NCI-H2081 treated with DMSO at 0.1 percent for 48 hours (cell line): ENCODE measurements around the gene EML1.

Experiments
- DNase-seq: peaks from one replicate; lab custom pipeline; 2025; lab: John Stamatoyannopoulos, UW

Gene EML1, protein sequence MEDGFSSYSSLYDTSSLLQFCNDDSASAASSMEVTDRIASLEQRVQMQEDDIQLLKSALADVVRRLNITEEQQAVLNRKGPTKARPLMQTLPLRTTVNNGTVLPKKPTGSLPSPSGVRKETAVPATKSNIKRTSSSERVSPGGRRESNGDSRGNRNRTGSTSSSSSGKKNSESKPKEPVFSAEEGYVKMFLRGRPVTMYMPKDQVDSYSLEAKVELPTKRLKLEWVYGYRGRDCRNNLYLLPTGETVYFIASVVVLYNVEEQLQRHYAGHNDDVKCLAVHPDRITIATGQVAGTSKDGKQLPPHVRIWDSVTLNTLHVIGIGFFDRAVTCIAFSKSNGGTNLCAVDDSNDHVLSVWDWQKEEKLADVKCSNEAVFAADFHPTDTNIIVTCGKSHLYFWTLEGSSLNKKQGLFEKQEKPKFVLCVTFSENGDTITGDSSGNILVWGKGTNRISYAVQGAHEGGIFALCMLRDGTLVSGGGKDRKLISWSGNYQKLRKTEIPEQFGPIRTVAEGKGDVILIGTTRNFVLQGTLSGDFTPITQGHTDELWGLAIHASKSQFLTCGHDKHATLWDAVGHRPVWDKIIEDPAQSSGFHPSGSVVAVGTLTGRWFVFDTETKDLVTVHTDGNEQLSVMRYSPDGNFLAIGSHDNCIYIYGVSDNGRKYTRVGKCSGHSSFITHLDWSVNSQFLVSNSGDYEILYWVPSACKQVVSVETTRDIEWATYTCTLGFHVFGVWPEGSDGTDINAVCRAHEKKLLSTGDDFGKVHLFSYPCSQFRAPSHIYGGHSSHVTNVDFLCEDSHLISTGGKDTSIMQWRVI

DNA sequence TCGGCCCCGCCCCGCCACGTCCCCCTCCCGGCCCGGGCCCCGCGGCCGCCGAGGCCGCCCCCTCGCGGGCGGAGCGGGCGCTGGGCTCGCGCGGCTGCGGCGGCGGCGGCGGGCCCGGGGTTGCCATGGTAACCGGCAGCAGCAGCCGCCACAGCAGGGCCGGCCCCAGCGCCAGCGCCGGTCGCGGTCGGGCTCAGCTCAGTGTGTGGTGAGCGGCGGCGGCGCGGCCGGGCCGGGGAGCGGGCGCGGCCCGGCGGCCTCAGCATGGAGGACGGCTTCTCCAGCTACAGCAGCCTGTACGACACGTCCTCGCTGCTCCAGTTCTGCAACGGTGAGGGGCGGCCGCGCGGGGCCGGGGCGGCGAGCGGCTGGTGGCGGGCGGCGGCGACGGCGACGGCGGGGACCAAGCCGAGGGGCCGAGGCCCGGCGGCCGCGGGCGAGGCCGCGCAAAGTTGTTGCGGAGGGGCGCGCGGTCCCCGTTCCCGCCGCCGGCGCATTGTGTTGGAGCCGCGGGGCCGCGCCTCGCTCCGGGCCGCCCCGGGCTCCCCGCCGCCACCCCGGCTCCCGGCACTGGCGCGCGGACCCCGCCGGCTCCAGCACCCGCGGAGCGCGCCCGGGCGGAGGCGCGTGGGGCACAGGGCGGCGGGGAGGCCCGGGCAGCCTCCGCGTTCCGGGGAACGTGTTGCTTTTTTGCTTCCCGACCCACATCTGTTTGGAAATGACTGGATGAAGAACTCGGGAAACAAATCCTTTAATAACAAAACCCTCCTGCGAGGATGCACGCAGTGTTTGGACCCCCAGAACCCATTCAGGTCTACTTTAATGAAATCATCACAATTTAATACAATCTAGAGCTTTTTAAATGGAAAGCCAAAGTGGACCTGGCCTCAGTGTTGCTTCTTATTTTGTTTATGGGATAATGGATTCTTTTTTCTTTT is at the start of gene EML1:
EML1 (plus strand) TSS at position 201 of the 938 bp plus-strand sequence; CDS start at position 265, 64 bp downstream.
- no peak for DNase-seq

DNA sequence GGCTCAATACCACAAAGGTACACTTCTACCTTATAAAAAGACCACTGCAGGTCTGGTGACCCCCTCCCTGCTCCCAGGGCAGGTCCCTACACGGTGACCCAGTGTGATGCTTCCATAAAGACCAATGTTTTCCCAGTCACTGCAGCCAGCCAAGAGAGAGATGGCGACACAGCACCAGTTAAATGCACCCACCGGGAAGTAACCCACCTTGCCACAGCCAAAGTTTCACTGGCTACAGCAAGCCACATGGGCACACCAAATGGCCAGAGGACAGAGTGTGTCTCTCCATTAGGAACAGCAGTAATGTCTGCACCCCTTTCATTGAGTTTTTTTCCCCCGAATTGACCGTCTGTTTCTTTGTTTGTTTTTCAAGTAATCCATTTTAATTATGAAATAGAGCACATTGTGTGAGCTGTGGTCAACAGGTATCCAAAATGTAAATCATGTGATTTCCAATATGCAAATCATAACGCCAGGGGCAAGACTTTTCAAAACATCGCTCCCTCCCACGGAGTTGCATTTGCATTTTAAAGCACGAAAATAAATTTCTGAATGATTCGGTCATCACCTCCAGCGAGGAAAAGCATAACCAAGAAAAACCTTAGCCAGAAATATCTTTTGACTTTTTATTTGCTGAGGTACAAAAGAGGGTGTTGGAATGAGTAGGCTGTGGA is 48.9 kb upstream of the EML1 start:
- DNase-seq, result no peak

DNA sequence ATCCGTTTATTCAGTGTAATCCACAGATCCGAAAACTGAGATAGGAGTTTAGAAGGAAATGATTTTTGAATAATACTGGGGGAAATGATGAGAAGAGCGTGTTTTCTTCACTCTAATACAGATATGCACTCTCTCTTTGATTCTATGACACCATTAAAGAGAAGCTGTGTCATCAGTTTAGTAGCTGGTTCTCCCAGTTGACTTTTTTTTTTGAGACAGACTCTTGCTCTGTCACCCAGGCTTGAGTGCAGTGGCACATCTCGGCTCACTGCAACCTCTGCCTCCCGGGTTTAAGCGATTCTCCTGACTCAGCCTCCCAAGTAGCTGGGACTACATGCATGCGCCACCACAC is 48.4 kb upstream of the EML1 start:
- no peak for DNase-seq

DNA sequence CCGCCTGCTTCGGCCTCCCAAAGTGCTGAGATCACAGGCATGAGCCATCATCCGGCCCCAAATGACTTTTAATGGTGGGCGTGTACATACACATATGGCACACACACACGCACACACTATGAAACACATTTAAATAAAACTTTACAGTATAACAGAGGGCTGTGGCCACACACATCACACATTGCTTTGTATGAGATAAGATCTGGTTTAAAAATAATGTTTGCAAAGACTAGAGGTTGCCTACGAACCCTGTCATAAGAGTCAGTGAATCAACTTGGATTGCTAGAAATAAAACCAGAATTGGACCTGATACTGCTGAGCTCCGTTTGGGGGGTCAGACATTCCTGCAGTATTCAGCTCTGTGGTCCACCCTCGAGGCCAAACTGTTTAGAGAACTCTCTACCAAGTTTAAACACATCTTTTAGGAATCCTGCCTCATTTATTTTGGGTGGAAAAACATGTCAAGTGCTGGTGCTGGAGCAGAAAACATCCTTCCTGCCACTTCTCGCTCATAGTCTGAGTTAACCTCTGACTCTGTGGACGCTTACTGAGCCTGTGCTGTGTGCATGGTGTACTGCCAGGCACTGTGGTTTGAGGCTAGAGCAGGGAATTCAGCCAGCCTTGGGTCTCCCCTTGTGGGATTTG is 47.8 kb upstream of the EML1 start:
- DNase-seq, result no peak

DNA sequence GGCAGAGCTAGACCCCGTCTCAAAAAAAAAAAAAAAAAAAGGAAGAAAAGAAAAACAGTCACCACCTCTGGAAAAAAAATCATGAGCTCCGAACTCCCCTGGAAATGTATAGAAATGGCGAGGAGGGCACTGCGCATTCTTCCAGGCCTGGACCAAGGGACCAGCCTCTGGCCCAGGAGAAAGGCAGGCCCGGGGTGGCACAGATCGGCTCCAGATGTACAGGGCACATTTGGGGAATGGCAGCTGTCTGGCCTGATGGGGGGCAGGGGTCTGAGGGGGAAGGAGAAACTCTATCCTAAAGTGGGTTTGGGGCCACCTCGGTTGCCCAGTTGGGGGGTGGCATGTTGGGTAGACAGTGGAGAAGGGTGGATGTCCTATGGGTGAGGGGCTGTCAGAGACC is 46.0 kb upstream of the EML1 start:
- DNase-seq, result no peak

DNA sequence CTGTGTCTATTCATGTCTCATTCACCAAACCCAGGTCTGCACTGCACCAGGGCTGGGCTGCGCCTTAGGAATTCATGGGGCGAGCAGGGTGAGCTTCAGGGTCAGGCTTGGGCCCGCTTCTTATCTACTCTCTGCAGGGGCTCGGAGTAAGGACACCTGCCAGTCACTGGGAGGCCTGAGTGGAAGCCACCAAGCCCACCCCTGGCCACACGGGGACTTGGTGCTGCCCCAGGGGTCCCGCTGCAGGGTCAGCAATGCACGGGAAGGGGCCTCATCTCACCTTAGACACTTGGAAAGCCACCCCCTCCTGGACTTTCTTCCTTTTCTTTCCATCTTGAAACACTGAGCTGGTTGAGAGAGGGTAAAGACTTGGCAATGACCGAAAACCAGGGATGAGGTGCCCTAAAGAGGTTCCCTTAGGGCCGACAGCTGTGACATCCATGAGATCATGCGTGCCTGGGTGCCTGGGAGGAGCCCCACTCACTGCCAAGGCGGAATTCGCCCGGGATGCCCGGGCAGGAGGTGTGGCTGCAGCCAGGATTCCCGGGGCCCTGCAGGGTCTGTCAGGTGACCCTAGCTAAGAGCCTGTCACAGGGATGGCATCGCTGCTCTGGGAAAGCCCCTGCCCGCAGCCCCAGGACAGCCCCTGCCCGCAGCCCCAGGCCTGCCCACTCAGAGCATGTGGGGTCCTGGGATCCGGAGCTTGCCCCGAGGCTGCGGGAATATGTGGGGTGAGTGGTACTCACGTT is 45.5 kb upstream of the EML1 start:
- no peak for DNase-seq

DNA sequence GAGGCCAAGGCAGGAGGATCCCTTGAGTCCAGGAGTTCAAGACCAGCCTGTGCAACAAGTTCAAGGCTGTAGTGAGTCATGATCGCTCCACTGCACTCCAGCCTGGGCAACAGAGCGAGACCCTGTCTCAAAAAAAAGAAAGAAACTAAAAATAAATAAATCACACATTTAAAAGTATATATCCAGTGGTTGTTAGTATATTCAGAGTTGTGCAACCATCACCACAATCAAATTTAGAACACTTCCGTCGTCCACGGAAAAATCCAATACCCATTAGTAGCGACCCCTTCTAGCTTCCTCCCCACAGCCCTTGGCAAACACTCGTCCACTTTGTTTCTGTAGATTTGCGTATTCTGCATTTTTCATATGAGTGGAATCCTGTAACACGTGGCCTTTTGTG is 44.7 kb upstream of the EML1 start:
- no peak for DNase-seq

DNA sequence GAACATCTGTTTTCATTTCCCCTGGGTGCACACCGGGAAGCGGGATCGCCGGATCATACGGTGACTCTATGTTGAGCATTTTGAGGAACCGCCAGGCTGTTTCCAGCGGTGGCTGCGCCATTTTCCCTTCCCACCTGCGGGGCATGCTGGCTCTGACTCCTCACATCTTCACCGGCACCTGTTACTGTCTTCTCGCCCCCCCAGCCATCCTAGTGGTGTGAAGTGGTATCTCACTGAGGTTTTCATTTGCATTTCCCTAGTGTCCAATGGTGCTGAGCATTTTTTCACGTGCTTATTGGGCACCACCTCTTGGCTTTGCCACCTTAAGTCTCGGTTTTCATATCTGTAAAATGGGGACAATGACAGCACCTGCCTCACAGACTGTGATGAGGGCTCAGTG is 44.1 kb upstream of the EML1 start:
- DNase-seq, result no peak

DNA sequence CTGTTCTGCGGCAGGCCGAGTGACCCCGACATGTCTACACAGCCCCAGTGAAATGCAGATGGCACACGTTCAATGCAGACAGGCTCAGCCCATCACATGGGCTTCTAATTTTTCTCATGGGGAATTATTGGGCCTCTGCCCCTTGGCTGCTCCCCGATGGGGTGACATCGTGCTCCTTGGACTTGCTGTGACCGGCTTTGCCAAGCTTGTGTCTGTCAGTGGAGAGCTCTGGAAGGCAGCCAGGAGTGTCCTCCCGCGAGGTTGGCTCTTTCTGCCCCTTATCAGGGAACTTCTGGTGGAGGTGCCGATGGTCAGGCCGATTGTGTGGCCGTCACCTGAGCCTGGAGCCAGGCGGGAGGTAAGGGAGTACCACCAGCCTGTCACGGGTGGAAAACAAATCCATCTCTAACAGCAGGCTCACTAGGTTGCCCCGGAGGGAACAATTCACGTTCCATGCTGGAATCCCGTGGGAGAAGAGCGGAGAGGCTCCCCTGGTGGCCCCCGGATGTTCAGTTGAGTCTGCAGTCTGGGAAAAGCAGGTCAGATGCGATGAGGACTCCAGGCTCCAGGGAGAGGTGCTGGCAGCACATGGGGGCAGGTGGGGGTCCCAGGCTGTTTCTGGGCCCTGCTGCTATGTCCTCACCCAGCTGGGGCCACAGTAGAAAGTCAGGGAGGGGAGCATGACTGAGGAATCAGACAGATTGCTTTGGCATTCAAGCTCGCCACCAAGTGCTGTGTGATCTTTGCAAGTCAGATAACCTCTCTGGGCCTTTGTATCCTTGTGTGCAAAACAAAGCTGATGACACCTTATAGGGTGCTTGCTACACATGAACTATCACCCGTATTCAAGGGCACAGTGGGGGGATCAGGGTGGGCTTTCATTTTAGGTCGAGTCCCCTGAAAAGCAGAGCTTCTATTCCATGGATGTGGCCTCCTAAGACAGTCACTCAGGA is 43.2 kb upstream of the EML1 start:
- no peak for DNase-seq

DNA sequence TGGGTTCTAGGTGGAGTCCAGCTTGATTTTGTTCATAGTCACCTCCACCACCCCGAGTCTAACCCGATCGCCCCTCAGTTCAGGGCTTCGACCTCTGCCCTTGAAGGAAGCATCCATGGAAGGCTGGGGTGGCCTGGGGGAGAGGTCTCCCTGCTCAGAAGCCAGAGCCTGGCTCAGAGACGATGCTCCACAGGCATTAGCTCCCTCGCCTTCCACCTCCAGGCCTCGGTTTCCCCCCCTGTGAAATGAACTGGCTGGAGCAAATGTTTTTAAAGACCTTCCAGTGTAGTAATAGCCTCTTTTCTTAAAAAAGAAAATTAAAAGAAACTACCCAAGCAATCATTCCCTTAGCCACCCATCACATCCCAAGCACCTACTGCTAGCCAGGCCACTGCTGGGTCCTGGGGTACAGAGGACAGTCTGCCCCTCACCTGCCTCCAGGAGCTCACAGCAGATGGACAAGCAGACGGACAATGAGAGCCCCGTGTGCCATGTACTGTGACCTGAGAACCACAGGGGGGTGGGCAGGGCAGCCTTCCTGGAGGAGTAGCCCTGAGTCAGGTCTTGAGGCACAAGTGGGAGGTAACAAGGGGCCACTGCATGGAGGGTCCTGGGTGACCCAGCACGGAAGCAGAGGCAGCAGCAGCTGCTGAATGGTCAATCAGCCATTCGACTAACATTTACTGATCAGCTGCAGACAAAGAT is 42.3 kb upstream of the EML1 start:
- no peak for DNase-seq

DNA sequence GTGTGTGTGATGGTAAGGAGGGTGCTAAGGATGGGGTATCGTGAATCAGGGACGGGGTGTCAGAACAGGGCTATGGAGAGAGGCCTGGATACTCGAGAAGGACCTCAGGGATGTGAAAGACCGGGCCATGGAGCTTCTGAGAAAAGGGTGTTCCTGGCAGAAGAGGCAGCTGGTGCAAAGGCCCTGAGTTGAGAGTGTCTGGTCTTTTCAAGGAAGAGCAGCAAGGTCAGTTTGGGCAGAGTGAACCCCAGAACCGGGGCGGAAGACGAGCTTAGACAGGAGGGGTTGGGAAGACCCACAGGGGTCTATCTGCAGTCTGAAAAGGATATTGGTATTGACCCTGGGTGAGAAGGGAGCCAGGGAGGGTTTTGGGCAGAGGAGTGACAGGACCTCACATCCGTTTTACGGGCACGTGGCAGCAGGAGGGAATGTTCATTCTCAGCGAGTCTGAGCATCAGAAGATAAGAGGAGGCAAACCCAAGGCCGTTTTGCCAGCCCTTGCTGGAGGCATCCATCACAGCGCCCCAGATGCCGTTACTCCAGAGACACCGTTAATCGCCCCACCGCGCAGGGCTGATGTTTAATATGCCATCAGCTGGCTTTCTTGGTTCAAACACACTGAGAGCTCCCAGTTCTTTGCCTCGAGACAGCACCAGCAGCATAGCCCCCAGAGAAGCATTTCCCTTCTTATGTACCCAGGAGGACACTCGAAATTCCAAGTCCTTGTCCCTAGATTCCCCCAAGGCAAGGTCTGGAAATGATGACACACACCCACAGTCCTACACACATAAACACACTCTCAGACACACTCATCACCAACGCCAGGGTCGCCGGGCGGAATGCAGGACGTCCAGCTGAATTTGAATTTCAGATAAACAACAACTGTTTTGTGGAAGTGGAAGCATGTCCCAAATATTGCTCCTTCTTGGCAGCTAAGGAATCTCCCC is 41.4 kb upstream of the EML1 start:
- no peak for DNase-seq

DNA sequence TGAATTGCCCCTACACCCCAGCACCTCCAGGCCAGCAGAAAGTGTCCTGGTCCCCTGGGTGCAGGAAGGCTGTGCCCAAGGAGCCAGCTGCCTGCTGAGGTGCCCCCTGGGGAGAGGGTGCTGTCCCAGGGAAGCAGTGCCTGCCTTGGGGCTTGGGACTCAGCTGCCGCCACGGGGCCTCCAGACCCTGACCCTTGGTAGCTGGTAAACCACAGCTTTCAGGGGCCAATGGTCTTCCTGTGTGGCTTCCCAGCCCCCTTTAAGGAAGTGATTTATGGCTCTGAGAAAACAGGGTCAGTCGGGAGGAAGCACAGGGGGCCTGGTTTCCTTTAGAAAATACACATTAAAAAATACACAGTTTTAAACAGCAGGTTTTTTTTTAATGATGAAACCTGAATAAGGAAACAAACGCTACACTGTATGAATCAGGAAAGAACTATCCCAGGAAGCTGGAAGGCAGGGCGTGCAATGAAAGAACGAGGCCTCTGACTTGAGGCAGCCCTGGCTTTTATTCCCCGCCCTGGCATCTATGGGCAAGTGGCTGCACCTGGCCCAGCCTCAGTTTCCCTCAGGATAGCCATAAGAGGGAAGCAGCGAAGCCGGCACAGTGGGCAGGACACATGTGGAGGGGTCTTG is 40.6 kb upstream of the EML1 start:
- no peak for DNase-seq

DNA sequence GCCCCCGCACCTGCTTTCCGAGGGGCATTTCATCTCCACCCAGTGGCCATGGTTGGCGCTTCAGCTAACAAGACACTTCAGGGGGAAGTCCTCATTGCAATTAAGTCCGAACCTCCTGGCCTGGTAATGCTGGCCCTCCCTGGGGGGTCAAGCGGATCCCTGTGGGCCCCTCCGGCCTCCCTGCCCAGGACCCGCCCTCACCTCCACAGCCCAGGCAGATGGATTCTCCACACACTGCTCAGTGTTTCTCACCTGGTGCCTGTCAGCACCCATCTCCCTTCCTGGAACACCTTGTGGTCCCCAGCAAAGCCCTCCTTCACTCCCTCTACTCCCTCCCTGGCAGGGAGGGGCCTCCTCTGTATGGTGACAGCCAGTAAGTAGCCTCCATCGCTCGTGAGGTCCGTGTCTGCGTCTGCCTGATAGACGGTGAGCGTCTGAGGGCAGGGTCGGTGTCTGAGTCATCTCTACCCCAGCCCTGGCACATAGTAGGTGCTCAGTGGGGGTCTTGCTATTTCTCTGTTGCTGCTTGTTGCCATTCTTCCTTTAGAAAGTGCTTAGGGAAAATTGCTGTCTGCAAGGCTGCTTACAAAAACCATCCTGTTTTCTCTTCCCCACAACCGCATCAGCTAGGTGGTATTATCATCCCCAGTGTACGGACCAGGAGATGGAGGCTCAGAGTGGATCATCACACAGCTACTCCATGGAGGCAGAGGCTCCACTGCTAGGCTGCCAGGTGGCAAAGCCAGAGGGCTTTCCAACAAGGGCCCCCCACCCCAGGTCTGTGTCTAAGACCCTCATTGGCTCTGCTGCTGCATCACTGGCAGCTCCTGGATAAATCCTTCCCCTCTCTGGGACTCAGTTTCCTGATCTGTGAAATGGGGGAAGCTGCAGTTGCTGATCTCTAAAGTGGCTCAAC is 39.7 kb upstream of the EML1 start:
- DNase-seq, result no peak

DNA sequence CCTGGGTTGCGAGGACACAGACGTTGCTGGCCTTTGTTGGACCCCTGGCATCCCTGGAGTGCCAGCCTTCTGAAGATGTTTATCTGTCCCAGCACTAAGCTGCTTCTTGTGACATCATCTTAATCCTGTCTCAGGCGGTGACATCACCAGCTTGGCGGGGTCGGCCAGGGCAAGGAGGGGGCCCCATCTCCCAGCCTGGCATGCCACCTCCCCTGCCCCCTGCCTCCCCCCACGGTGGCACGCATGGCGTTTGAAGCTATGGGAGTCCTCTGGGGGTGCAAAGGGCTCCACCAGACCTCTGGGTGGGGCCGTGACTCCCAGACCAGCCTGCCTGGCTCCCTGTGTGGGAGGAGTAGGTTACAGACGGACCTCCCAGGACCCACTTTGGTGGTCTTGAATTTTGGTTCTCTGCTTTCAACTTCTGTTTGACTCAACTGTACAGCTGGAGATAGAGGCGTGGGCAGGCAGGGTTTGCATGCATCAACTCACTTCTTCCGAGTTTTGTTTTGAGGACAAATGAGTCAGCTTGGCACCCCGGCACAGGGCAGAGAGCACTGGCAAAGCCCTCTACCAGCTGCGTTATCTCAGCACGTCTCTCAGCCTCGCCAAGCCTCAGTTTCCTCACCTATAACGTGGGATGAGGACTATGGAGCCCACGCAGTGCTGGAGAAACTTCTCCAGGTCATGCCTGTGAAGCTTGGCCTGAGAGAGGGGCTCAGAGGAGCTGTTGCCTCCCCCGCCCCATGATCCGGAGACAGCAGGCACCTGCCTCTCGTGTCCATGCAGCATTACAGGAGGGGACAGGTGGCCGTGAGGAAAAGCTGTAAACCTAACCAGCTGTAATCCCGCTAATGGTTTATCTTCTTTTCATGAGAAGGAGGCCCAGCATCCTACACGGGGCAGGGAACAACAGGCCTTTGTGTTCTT is 38.8 kb upstream of the EML1 start:
- no peak for DNase-seq

DNA sequence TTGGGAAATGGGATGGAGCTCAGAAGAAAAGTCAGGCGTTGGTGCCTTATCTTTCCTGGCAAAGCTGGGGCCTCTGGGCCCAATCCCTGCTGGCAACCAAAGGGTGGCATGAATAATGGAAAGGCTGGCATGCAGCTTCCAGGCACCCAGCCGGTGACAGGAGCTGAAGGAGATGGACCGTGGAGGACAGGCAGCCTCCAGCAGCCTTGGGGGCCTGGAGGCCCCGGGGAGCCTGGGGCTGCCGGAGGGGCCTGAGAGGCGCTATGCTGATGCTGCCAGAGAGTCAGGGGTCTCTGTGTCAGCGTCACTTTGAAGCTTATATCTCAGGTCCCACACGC is 38.2 kb upstream of the EML1 start:
- DNase-seq, result no peak
